GM18909 (cell line): ENCODE results near the gene RGS12.

Experiments
- ATAC-seq: cut with Tn5 transposase; IDR thresholded peaks from one replicate; pipeline ENCODE4 v1.9.1; 2021; ENCODE audit warnings: mild to moderate bottlenecking; ENCODE audit not compliant: unreplicated experiment, poor library complexity

The RGS12 gene

DNA sequence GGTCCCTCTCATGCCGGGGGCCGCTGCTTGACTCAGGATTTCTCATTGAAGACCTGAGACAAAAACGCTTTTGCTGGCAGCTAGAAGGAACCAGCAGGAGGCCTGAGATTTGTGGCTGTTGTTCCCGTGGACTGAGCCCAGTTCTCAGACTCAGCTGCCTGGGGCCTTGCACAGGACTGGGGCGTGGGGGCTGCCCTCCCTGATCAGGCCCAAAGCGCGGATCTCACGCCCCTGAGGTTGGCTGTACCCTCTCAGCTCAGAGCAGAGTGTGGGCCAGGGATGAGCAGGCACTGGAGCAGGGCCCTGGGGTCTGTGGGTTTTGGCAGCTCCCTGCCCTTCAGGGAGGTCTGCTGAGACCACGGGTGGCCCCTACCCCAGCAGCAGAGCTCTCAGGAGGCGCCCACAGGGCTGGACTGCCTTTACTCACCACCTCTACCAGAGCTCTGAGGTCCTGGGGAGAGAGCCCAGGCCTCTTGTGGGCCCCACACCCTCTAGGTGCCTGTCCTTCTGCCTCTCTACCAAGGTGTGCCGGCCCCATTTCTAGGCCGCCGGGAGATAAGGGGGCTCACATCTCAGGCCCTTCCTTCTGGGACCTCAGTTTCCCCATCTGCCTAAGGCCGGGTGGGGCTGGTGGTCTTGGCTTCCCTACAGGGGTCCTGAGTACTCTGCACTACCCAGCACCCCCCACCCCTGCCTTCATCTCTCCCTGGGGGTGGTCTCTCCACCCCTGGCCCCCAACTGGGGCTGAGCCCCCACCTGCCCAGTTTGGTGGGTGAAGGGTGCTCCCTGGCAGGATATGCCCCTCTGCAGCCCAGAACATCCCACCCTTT lies 38.3 kb upstream of the RGS12 start:
- ATAC-seq = no peak

DNA sequence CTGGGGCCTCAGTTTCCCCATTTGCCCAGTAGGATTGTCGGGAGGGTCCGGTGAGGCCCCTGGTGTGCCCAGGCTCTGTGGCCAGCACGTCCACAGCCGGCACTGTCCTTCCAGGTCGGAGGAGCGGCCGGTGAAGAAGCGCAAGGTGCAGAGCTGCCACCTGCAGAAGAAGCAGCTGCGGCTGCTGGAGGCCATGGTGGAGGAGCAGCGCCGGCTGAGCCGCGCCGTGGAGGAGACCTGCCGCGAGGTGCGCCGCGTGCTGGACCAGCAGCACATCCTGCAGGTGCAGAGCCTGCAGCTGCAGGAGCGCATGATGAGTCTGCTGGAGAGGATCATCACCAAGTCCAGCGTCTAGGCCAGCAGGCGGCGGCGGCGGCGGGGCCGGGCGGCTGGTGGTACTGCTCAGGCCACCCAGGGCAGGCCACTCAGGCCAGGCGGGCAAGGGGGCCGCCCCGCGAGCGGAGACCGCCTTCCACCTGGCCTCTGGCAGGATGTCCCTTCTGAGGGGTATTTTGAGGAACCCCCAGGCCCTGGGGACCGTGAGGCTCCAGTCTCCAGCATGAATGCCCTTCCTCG lies 37.1 kb upstream of the RGS12 start:
- no peak for ATAC-seq

DNA sequence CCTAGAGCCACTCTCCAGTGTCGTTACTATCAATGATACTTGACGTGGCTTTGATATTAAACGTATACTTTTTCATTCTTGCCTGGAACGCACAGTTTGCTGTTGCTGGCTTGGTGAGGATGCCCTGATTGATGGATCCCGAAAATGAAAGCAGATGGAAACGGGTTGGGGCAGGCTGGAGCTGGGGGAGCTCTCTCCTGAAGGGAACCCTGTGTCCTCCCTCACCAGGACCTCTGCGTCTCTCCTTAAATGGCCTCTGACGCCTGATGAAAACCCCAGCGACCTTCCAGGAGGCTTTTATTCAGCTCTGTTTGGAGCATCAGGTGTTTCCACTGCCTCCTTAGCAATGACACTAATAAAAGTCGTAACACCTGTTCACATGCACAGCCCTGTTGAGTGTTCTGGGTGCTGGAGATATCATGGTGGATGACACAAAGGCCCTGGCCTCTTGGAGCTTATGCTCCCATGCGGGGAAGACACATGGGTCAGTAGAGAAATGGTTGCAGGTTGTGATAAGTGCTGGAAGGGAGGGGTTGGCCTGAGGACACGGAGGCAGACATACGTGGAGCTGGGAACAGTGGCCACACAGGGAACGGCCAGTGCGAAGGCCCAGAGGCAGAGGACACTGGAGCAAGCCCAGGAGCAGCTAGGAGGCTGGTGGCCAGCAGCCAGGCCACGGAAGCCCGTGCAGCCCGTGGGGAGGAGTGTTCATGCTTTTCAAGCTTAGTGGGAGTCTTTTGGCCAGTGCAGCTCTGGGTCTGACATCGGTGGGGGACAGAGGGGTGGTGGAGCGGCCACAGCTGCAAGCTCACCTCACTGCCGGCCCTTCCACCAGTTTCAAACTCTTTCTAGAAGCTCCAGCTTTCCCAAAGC lies 36.4 kb upstream of the RGS12 start:
- ATAC-seq = no peak

DNA sequence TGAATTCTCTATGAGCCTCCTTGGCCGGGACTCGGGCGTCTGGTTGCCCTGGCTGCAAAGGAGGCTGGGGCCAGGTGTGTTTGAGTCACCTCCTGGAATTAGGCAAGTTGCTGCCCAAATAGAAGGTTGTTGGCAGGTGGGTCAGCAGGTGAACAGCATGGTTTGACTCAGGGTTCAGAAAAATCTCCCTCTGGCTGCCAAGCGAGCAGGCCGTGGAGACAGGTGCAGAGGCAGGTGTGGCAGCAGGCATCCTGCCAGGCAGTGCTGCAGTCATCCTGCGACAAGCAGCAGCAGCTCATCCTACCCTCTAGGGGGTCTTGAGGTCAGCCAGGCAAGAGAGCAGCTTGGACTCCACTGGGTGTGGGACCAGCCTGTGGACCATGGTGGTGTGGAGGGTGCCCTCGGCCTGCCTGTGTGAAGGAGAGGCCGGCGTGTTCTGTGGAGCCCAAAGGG lies 35.7 kb upstream of the RGS12 start:
- no peak for ATAC-seq

DNA sequence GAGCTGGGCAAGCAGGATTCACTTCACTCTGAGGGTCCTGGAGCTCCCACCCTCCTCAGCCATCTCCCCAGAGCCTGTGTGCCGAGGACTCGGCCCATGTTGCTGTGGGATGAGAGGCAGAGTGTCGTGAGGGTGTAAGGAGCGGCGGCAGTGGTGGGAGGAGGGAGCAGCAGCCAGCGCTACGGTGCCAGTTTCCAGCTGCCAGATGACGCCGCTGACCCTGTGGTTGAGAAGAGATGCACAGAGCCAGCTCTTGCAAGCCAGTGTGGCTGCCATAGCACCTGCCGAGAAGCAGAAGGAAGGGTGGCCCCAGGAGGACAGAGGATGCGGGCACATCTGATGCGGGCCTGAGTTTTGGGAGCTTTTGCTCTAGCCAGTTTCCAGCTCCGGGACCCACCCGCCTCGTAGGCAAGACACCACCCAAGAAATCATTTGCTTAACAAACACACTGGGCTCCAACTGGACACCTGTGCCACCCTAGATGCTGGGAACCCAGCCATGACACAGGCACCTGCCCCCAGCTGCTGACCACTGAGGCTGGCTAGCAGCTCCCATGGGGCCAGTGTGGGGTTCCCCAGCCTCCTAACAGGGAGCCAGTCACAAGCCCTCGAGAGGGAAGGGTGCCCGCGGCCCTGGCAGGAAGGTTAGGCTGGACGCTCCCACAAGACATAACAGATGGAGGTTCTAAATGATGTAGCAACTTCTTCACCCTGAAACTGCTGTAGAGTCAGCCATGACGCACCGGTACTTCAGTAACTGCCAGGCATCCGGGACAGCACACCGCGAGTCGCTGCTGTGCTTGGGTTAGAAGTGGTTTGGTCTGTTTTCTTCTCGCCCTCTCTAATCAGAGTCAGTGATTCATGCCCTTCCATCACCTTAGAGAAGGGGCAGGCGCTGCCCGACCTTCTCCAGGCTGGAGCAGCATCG lies 35.0 kb upstream of the RGS12 start:
- no peak for ATAC-seq

DNA sequence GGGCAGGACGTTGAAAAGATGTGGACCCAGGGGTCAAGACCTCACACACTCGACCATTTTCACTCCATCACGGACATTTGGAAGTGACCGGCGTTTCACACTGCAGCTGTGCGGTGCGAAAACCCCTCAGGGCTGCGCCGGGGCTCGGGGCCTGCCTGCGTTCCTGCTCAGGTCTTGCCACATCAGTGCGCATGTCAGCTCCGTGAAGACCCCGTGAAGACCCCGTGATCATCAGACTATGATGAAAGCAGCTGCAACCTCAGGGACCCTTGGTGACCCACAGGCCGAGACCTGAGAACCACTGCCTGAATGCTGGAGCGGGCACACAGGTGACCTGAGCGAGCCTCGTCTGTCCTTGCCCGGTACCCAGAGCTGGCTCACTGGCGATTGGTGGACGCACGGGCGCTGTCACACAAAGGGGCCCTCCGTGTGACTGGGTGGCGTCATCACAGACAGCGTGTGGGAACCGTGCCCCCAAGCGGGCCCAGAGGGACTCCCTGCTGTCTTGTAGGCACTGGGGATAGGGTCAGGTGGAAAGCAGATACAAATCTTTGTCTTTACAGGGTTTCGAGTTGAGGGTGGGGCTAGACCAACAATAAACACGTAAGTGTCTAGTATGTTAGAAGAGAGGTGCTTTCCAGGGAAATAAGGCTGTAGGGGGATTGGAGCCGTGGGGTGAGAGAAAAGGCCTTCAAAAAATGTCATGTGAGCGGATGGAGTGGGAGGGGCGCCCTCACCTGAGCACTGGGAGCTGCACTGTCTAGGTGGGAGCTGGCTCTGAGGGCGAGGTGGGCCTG lies 31.2 kb upstream of the RGS12 start:
- ATAC-seq = no peak

DNA sequence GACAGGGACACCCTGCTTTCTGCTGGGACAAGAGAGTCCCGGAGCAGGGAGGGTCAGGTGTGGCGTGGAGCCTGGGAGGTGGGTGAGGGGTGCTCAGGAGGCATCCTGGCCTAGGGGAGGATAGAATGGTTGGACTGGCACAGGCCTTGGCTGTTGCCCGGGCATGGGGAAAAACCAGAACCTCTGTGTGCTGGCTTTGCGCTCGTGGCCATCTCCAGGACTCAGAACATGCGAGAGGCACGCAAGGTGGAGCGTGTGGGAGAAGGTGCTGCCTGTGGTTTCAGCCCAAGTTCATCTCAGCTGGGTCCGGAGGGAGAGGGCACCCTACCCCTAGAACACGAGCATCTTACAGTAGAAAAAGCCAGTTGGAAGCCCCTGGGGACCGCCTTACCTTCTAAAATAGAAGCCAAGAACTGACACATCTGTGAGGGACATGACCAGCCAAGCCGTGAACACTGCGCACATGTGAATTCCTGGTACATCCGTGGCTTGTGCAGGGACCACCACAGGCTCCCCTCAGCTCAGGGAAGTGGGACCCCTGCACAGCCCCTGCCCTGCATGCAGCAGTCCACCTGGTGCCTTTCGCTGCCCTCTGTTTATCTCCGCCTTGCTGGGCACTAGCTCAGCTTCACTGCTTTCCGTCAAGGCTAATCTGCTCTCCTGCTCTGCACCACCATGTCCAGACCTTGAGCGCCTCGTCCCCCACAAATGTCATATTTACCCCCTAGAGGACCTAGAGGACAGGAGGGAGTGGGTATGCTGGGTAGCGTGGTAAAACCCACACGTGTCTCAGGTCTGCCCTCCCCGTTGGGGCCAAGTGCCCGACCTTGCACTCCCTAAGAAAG lies 30.4 kb upstream of the RGS12 start:
- ATAC-seq = no peak

DNA sequence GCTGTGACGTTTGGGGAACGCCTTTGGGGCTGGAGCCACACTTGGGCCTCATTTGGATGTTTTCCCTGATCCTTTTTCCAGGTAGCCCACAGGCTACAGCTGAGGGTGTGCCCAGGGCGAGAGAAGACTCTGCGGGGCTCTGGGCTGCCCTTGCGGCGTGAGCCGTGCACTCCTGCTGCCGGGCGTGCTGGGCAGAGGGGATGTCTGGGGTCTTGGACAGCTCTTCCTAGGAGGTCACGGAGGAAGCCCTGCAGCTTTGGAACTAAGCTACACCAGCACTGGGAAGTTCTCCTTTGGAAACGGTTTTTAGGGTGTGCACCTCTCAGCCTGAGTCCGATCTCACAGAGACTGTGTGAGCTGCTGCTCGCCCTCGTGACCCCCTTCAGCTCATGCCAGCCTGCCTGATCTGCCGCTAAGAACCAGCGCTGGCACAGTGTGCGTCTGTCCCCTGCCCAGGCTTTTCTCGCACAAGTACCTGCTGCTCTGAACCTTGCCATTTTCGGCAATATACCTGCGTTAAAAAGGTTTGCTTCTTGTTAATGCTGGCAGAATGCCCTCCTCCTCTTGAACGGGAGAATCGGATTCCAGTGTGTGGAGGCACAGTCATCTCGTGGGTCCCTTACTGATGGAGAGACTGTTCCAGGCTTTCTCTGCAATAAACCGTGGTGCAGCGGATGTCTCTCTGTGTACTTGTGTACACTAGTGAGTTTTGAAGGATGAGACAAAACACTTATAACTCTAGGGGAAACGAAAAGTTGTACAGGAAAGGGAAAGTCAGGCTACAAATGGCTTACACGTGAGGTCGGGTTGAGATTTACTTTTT lies 29.6 kb upstream of the RGS12 start:
- ATAC-seq = no peak

DNA sequence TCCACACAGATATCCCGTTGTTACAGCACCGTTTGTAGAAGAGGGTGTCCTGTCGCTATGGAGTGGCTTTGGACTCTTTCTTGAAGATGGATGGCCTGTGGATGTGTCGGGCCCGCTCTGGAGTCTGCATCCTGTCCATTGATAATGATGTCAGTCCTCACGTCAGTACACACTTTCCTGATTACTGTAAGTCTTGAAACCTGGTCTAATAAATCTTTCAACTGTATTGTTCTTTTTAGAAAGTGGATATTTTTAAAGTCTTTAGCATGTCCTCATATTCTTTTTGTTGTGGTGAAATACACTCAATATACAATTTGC lies 29.0 kb upstream of the RGS12 start:
- ATAC-seq = no peak

DNA sequence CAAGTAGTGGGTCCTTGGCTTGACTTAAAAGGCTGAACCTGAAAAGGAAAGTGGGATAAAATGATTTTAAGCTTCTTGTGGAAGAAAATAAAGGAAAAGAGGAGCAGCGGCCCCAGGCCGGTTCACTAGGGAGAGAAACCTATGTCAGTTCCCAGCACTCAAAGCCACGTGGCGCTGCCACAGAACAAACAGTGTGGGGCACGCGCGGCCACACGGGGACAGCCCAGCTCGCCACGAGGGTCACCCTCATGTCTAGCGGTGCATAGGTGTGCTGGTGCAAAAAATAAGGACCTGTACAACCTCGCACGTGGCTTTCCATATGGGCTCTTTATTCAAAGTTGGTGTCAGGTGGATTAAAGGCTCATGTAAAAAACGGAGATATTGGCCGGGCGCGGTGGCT lies 26.7 kb upstream of the RGS12 start:
- ATAC-seq = no peak

DNA sequence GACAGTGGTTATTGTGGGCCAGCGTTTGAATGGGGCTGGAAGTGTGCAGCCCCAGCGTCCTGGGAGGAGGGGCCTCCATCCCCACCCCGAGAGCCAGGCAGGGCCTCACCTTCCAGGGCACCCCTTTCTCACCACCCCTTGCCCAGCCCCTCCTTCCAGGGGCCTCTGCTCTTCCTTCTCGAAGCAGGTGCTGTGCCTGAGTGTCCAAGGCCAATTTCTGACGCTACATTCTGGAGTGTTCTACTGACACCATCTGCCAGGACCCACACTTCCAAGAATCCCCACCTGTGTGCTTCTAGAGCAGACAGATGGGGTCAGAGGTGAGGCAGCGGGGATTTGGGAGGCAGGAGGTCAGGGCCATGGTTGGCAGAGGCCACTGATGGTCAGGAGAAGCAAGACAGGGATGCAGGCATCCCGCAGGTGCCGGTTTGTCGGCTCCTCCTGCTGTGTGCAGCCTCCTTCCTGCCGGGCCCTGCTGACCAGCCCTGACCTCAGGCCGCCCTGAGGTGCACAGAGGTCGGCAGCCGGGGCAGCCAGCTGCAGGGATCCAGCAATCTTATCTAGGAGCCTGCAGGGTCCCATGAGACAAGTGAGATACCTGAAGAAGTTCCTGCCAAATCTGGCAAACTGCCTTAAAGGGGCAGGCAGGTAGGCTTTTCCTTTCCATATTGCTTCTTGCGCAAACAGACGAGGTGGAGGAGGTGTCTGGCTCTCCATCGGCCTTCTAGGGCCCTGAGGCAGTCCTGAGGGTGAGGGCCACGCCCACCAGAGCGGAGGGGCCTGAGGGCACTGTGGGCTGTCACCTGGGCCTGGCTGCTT lies 25.0 kb upstream of the RGS12 start:
- no peak for ATAC-seq

DNA sequence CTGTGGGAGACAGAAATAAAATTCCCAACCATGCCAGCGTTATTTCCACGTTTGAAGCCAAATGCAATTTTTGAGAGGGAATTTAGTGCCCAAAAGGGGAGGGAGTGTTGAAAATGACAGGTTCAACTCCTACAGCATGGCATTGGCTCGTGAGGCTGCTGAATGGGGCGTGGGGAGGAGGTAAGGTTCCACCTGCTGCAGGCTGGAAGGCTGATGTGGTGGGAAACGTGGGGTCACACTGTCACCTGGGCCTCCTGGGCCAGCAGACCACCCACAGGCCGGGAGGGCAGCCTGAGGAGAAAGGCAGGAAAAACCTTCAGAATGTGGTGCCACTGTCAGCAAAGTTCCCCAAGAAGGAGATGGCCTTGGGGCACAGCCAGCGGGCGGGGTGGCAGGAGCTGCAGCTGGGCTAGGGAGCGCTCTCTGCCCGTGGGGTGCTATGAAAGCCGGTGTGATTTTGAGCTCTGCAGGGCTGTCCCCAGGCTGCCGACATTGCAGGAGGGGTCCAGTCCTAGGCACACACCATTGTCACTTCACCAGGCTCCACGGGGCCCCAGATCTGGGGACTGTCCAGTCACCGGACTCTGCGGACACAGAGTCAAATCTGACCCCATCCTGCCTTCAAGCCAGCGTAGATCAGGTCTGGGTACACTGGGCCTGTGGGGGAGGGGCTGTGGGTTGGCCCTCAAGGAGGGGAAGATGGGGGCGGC lies 24.3 kb upstream of the RGS12 start:
- no peak for ATAC-seq

DNA sequence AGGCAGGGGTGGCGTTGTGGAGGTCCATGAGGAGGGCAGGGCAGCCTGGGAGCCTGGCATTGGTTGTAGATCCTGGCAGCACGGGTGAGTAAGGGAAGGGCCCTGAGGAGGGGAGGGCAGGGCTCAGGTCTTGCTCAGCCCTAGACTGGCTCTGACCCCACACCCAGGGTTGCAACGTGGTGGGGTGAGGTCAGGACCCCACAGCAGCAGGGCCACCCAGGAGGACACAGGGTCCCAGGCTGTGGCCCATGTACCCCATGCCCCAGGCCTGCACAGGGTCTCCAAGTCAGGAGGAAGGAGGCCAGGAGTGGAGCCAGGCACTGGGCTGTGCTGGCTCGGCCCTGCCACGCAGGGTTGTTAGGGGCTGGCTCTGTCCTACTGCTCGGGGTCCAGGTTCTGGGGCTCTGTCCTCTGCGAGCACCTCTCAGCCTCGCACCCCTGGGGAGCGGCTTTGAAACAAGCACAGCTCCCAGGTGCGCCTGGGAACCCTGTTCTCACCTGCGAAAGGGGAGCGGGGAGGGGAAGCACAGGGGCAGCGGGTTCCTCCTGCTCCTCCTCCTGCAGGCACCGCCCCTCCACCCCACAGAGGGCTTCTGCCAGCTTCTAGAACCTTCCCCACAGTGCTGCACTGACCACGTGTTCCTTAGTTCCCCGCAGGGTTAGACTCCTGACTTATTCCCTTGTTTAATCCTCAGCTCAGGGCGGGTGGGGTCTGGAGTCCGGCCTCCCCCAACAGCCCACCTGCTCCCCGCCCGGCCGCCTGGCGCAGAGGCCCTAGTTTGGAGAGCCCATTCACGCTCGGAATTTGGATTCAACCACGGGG lies 23.5 kb upstream of the RGS12 start:
- ATAC-seq = no peak

DNA sequence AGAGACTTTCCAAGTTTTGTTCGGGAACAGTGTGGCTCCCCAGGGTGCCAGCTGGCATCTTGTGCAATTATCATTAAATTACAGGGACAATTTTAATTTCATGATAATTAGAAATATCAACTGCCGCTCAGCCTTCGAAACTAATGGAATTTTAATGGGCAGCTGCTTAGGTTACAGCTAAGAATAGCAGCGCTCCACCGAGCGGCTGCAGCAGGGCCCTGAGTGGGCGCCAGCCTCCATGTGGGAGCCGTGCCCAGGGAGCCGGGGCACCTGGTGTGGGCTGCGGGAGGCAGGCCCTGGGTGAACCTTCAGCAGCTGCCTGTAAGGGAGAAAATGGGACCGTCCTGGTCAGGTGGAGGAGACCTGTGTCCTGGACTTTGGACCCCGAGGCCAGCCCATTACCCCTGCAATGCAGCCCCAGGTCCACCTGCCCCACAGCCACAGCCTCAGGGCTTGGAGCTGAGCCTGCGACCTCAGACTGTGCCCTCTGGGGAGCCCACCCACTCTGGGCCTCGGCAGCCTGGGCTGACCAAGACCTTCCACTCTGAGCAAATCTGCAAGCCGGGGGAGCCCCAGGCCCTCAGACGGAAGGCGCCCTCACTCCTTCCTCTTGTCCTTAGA lies 22.7 kb upstream of the RGS12 start:
- ATAC-seq = no peak

DNA sequence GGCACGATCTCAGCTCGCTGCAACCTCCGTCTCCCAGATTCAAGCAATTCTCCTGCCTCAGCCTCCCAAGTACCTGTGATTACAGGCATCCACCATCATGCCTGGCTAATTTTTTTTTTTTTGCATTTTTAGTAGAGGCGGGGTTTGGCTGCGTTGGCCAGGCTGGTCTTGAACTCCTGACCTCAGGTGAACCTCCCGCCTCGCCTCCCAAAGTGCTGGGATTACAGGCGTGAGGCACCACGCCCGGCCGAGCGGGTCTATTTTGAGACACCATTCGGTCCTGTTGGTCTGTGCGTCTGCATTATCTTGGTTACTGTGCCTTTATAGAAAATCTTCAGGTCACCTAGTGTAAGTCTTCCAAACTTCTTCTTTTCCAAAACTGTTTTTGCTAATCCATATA lies 21.7 kb upstream of the RGS12 start:
- no peak for ATAC-seq
